ENCODE data around the gene BHLHE23.

Gene BHLHE23

GRCh38 chr20:62958388-62959100 lies 48.2 kb downstream of the BHLHE23 start:
- TF ChIP-seq ZNF274 (IDR thresholded peaks at IDR 0.05; ENCODE audit: low read depth, low read length), result no peak
- no peak overlapping the region for H3K4me3 ChIP-seq (ENCODE audit: low read length)

- no peak overlapping the region for H3K4me3 ChIP-seq (ENCODE audit: low read length)
- TF ChIP-seq ZNF274 (IDR thresholded peaks at IDR 0.05; ENCODE audit: low read depth, low read length), result no peak
Measured at GRCh38 chr20:62957136-62958117, 49.3 kb downstream of the BHLHE23 start.

- no peak for TF ChIP-seq ZNF274 (IDR thresholded peaks at IDR 0.05; ENCODE audit: low read depth, low read length)
- H3K4me3 ChIP-seq (ENCODE audit: low read length), result no peak overlapping the region
Measured at GRCh38 chr20:62956387-62957135, 50.2 kb downstream of the BHLHE23 start.

Data from GM08714 (cell line).